SW 1271 (cell line): Measurements from ENCODE around the gene ZNF512.
"Not testable (repeated sequence)": the region's sequence is repeated elsewhere in the genome, so short reads cannot be mapped to it uniquely, and the experiment has no call there.

Source experiments
- DNase-seq, 2 experiments: peaks; one replicate each; lab custom pipeline; 2025; lab: John Stamatoyannopoulos, UW

Gene ZNF512

GRCh38 chr2:27582129-27582694 is 630 bp upstream of the ZNF512 start:
- no peak for DNase-seq

GRCh38 chr2:27583390-27583915 is 611 bp downstream of the ZNF512 start:
- DNase-seq, result no peak

- no peak for DNase-seq
These were observed 1.8 kb downstream of the ZNF512 start for GRCh38 chr2:27584597-27584996.

GRCh38 chr2:27587025-27587424 is 4.2 kb downstream of the ZNF512 start:
- no peak for DNase-seq

- DNase-seq, result no peak
These were observed 5.5 kb downstream of the ZNF512 start for GRCh38 chr2:27588308-27588707.

GRCh38 chr2:27591745-27592144 is 8.9 kb downstream of the ZNF512 start:
- DNase-seq, result no peak

- no peak for DNase-seq
These were observed 10.4 kb downstream of the ZNF512 start for GRCh38 chr2:27593240-27593639.

GRCh38 chr2:27594020-27594703 is 11.3 kb downstream of the ZNF512 start:
- DNase-seq, result not testable (repeated sequence)

- not testable (repeated sequence) for DNase-seq
These were observed 12.6 kb downstream of the ZNF512 start for GRCh38 chr2:27595412-27595811.

- no peak for DNase-seq
These were observed 13.8 kb downstream of the ZNF512 start for GRCh38 chr2:27596627-27597026.

- DNase-seq, result no peak
These were observed 23.8 kb downstream of the ZNF512 start for GRCh38 chr2:27606611-27607010.

- no peak for DNase-seq
These were observed 31.1 kb downstream of the ZNF512 start for GRCh38 chr2:27613985-27614384.

GRCh38 chr2:27615316-27615715 is 32.5 kb downstream of the ZNF512 start:
- no peak for DNase-seq

GRCh38 chr2:27621524-27621923 is 38.7 kb downstream of the ZNF512 start:
- DNase-seq, result no peak

GRCh38 chr2:27622921-27623384 is 40.1 kb downstream of the ZNF512 start:
- peak in 1 of 2 experiments; percentile 17 for DNase-seq

GRCh38 chr2:27624943-27625342 is 42.1 kb downstream of the ZNF512 start:
- no peak for DNase-seq

- not testable (repeated sequence) for DNase-seq
These were observed 43.5 kb downstream of the ZNF512 start for GRCh38 chr2:27626323-27626722.

- DNase-seq, result not testable (repeated sequence)
These were observed 44.1 kb downstream of the ZNF512 start for GRCh38 chr2:27626921-27627320.

GRCh38 chr2:27627963-27628766 is 45.3 kb downstream of the ZNF512 start:
- peak in 1 of 2 experiments; percentile 49 for DNase-seq

- DNase-seq, result peak; percentile 91 to 94
These were observed 46.2 kb downstream of the ZNF512 start, which contains the start of the genes CCDC121 and GPN1 for GRCh38 chr2:27628767-27629709. CCDC121 (minus strand) TSS chr2:27629012; CDS start chr2:27627799, 1,213 bp downstream. GPN1 (plus strand) TSS chr2:27629050; CDS start chr2:27629059, 9 bp downstream.

GRCh38 chr2:27630257-27630656 is 47.4 kb downstream of the ZNF512 start:
- not testable (repeated sequence) for DNase-seq
